NCI-H1694 (cell line): ENCODE results near the gene GADD45GIP1.

Experiments
- DNase-seq: peaks from one replicate; lab custom pipeline; 2025; lab: John Stamatoyannopoulos, UW

Gene GADD45GIP1

GRCh38 chr19:12956446-12957388 is at the start of gene GADD45GIP1:
GADD45GIP1 (minus strand) TSS chr19:12957223; CDS start chr19:12957212, 11 bp downstream.
- no peak for DNase-seq

GRCh38 chr19:13005861-13006370 is 48.9 kb upstream of the GADD45GIP1 start:
- no peak for DNase-seq

- DNase-seq = no peak
These were observed 48.2 kb upstream of the GADD45GIP1 start for GRCh38 chr19:13005253-13005652.

GRCh38 chr19:13004273-13004672 is 47.2 kb upstream of the GADD45GIP1 start:
- DNase-seq = no peak

- DNase-seq = no peak
These were observed 46.1 kb upstream of the GADD45GIP1 start for GRCh38 chr19:13003081-13003480.

- no peak for DNase-seq
These were observed 45.3 kb upstream of the GADD45GIP1 start for GRCh38 chr19:13002166-13002898.

- no peak for DNase-seq
These were observed 44.6 kb upstream of the GADD45GIP1 start for GRCh38 chr19:13001502-13002165.

- DNase-seq = no peak
These were observed 44.1 kb upstream of the GADD45GIP1 start for GRCh38 chr19:13001166-13001501.

GRCh38 chr19:12997967-12998940 is 41.2 kb upstream of the GADD45GIP1 start:
- no peak for DNase-seq

GRCh38 chr19:12997179-12997966 is 40.4 kb upstream of the GADD45GIP1 start:
- DNase-seq = no peak

- no peak for DNase-seq
These were observed 39.5 kb upstream of the GADD45GIP1 start for GRCh38 chr19:12996406-12997094.

- no peak for DNase-seq
These were observed 38.8 kb upstream of the GADD45GIP1 start for GRCh38 chr19:12995596-12996405.

- DNase-seq = no peak
These were observed 37.9 kb upstream of the GADD45GIP1 start, which contains the start of gene NFIX for GRCh38 chr19:12994701-12995595. NFIX (plus strand) TSS chr19:12995475; CDS start chr19:12995838, 363 bp downstream.

- DNase-seq = no peak
These were observed 36.5 kb upstream of the GADD45GIP1 start for GRCh38 chr19:12993562-12993961.

- DNase-seq = no peak
These were observed 35.7 kb upstream of the GADD45GIP1 start for GRCh38 chr19:12992729-12993128.

GRCh38 chr19:12991296-12991695 is 34.3 kb upstream of the GADD45GIP1 start:
- no peak for DNase-seq

GRCh38 chr19:12990853-12991252 is 33.8 kb upstream of the GADD45GIP1 start:
- DNase-seq = no peak

- no peak for DNase-seq
These were observed 33.4 kb upstream of the GADD45GIP1 start for GRCh38 chr19:12990431-12990830.
